Activated T-helper 1 cell treated with anti-CD3 and anti-CD28 coated beads, Interleukin-2, amount 50 U/mL, for 16 hours (primary cell): ENCODE data around the gene SLC38A5.
"Not testable (repeated sequence)": the region's sequence is repeated elsewhere in the genome, so short reads cannot be mapped to it uniquely, and the experiment has no call there.

Experiments
- DNase-seq, 2 donors: peaks; one replicate each; pipeline ENCODE4 v3.0.0-alpha.2; 2020; ENCODE audit warnings: low read depth in 1 of 2, low spot score in 1 of 2

The SLC38A5 gene

DNA sequence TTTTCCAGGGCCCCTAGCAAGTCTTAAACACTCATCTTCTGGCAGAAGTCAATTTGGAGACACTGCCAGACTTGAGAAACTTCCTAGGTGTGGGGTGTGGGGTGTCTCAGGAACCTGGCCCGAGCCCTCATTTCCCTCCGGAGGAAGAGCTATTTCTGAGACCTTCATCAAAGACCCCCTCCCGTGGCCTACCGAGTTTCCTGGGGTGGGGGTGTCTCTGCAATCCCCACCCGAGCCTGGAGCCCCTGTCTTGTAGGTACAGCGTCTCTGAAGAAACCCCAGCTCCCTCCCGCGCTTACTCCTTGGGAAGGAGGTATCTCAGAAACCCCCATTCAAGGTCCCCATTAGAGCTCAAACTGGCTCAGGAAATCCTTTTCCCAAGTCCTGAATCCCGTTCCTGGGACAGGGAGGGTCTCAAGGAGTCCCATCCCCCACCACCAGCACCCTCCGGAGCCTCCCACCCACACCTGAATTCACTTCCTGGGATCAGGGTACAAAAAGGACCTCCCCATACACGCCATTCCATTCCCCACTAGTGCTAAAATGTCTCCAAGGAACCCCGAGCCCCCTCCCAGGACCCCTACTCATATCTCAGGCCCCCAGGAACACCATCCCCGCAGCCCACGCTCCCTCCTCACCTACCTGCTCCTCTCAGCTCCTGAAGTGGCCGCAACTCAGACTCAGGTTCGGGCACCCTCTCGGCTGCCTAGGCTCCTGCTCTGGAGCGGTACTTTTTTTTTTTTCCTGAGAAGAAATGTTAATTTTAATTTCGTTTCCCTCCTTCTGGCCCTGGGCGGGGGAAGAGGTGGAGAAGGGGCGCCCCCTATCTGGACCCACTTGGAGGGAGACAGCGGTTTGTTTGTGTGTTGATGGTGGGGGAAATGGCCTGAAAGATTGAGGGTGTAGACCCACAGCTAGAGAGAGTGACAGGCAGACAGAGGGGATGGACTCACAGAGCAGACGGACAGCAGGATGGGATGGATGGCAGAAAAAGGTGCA lies 1.1 kb downstream of the SLC38A5 start:
- DNase-seq = no peak

GRCh38 chrX:48468247-48468671 lies 1.8 kb downstream of the SLC38A5 start:
- no peak for DNase-seq

GRCh38 chrX:48467281-48467761 lies 2.7 kb downstream of the SLC38A5 start:
- no peak for DNase-seq

DNA sequence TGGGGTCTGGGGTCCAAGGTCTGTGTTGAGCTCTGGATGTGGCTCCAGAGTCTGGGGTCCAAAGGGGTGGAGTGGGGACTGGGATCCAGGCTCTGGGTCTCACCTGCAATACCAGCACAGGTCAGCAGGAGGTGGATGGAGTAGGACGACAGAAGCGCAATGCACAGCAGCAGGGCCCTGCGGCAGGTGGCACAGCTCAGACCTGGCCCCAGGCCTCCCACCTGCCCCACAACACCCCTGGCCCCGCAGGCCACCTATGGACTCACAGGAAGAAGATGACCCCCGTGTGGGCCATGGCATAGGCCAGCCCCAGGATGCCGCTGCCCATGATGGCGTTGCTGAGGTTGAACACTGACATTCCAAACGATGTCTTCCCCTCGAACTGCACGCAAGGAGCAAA lies 3.4 kb downstream of the SLC38A5 start:
- DNase-seq = no peak

GRCh38 chrX:48465336-48465933 lies 4.6 kb downstream of the SLC38A5 start:
- no peak for DNase-seq

DNA sequence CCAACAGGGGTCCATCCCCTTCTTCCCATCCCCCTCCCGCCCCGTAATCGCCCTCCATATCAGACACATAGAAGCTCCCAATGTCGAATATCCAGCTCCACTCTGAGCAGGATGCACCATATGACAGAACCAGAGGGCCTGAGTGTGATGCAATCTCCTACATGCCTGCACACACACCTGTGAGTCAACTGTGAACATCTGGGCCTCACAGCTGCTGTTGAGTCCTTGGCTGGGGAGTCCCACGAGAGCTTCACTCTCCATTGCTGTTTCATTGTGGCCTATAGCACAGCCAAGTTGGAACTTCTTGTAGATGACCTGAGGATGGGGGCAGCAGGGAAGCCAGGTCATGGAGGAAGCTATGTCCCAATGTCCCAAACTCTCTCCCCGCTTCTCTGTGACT lies 8.2 kb downstream of the SLC38A5 start:
- DNase-seq = no peak

- DNase-seq = no peak
These were observed 9.5 kb downstream of the SLC38A5 start for GRCh38 chrX:48460606-48461005.

DNA sequence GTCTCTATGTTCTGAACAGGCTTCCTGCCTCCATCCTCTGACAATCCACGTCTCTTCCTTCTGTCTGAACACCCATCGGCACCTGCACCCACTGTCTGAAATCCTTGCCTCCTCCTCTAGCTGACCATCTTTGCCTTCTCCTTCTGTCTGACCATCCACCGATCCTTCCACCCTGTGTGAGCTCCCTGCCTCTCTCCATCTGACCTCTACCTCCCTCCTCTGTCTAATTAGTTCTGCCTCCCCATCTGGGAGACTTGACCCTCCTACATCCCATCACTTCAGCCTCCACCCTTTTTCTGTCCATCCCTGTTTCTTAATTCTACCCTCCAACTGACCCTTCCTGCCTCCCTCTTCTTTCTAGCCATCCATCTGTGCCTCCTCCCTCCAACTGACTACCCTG lies 10.0 kb downstream of the SLC38A5 start:
- DNase-seq = no peak

- DNase-seq = no peak
These were observed 10.6 kb downstream of the SLC38A5 start for GRCh38 chrX:48459483-48459882.

DNA sequence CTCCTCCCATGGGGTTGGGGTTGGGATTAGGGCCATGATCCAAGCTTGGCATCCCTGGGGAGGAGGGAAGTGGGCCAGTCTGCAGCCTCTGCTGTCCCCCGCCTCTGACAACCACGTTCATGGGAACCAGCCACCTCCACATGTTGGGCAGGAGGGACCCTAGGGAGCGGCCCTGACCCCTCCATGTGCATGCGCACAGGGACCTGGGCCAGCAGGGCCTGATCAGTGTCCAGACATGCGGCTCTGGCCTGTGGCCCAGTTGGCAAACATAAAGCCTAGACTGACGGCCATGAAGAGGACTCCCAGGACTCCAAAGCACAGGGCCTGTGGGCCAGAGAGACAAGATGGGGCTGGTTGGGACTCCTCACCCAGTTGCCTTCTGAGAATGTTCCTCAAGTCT lies 11.3 kb downstream of the SLC38A5 start:
- DNase-seq = no peak

DNA sequence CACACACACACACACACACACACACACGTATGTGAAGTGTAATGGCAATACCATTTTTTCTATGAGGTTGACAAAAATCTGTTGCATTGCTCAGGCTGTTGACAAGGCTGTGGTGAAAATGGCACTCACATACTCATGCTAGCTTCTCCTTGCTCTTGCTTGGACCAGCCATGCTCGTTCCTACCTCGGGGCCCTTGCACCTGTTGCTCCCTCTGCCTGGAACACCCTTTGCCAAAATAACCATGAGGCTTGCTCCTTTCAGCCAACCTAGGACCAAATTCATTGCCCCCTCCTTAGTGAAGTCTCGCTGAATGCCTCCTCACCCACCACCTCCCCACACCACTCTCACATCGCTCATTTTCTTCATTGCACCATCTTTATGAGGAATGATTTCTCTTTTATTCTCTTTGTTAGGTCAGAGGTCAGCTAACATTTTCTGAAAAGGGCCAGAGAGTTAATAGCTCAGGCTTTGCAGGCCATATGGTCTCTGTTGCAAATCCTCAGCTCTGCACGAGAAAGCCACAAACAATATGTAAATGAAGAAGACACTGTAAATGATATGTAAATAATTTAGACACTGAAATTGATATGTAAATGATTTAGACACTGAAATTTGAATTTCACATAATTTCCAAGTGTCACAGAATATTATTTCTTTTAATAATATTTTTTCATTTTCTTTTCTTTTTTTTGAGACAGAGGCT lies 13.3 kb downstream of the SLC38A5 start:
- DNase-seq = no peak

- DNase-seq = no peak
These were observed 18.4 kb downstream of the SLC38A5 start for GRCh38 chrX:48451708-48452107.

DNA sequence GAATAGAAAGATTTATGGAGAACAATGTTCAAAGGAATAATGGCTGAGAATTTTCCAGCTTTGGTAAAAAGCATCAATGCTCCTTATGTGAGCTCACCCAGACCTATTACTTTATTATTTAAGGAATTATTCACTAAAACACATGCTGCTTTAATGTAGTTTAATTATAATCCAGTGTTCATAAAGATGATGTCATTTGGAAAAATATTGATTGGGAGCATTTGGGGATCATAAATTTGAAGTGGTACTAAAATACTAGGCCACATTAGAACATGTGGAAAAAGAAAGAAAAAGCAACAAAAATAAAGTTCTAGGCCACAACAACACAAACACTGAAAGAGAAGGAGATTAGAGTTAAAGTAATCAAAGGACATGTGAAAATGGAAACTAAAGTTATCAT lies 20.0 kb downstream of the SLC38A5 start:
- no peak for DNase-seq

- DNase-seq = not testable (repeated sequence)
These were observed 22.9 kb downstream of the SLC38A5 start for GRCh38 chrX:48447201-48447600.

DNA sequence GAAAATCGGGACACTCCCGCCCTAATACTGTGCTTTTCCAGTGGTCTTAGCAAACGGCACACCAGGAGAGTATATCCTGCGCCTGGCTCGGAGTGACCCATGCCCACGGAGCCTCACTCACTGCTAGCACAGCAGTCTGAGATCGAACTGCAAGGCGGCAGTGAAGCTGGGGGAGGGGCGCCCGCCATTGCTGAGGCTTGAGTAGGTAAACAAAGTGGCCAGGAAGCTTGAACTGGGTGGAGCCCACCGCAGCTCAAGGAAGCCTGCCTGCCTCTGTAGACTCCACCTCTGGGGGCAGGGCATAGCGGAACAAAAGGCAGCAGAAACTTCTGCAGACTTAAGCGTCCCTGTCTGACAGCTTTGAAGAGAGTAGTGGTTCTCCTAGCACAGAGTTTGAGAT lies 36.3 kb downstream of the SLC38A5 start:
- DNase-seq = peak in 1 of 2 donors; percentile 4

- not testable (repeated sequence) for DNase-seq
These were observed 39.9 kb downstream of the SLC38A5 start for GRCh38 chrX:48430166-48430565.

DNA sequence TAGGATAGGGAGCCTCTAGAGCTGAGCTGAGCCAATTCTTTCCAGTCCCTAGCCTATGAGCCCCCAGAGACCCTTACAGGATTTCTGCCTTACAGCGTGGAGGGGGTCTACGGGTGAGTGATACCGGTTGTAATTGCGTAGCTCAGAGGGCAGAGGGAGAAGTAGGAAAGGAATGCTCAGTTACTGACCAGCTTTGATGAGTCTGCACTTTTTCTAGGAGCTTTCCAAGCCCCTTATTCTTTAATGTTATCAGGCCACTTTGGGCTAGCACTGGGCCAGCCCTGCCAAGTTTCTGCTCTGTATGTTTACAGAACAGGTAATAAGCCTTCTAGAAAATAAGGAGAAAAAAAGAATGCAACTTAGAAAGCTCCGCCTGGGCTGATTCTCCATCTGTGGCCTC lies 40.5 kb downstream of the SLC38A5 start:
- DNase-seq = not testable (repeated sequence)

DNA sequence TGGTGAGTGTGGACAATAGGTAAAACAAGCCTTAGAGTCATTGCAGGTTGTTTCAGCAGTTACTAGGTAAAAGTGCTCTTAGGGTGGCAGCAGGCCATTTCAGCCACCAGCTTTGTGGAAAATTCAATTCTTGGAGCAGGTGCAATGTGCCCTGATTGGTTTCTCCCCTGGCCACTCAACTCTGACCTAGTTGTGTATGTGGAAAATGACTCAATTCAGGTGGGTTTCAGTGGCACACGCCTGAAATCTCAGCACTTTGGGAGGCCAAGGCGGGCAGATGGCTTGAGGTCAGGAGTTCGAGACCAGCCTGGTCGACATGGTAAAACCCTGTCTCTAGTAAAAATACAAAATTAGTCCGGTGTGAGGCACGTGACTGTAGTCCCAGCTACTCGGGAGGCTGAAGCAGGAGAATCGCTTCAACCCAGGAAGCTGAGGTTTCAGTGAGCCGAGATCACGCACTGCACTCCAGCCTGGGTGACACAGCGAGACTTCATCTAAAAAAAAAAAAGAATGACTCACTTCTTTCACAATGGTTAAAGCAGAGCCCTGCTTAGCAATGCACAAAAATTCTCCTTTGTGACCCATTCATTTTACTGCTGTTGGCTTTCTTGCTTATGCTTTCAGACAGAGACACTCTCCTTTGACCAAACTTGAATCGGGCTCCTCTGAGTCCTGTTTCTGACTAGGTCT lies 42.9 kb downstream of the SLC38A5 start:
- not testable (repeated sequence) for DNase-seq

- not testable (repeated sequence) for DNase-seq
These were observed 58.2 kb downstream of the SLC38A5 start, which contains the start of gene SSX4B for GRCh38 chrX:48411860-48412259. TSS of gene SSX4B (minus strand) at chrX:48411960. CDS start at chrX:48411372, 588 bp downstream.
